Stimulated activated CD4-positive, alpha-beta T cell treated with anti-CD3 and anti-CD28 coated beads, Interleukin-4, amount 100 ng/mL, for 48 hours (primary cell): ENCODE data around the gene TMEM165.

ENCODE experiments used
- DNase-seq, 2 donors: peaks; one replicate each; pipeline ENCODE4 v3.0.0-alpha.2; 2020; ENCODE audit warnings: low read depth in 2 of 2

The TMEM165 gene

GRCh38 chr4:55406545-55406944 lies 10.8 kb downstream of the TMEM165 start:
- no peak for DNase-seq

- no peak for DNase-seq
Measured at GRCh38 chr4:55407119-55407518, 11.4 kb downstream of the TMEM165 start.

- no peak for DNase-seq
Measured at GRCh38 chr4:55407764-55408163, 12.0 kb downstream of the TMEM165 start.

- no peak for DNase-seq
Measured at GRCh38 chr4:55409468-55410171, 13.9 kb downstream of the TMEM165 start.

- DNase-seq = no peak
Measured at GRCh38 chr4:55410431-55410830, 14.7 kb downstream of the TMEM165 start.

GRCh38 chr4:55411621-55412020 lies 15.9 kb downstream of the TMEM165 start:
- DNase-seq = no peak

- DNase-seq = no peak
Measured at GRCh38 chr4:55416176-55416575, 20.4 kb downstream of the TMEM165 start.

- no peak for DNase-seq
Measured at GRCh38 chr4:55424791-55425190, 29.0 kb downstream of the TMEM165 start.

- DNase-seq = no peak
Measured at GRCh38 chr4:55431710-55432336, 36.1 kb downstream of the TMEM165 start.

GRCh38 chr4:55435141-55435841 lies 39.5 kb downstream of the TMEM165 start:
- DNase-seq = peak in 1 of 2 donors; percentile 12

GRCh38 chr4:55437356-55437796 lies 41.6 kb downstream of the TMEM165 start:
- no peak for DNase-seq

GRCh38 chr4:55437823-55438222 lies 42.1 kb downstream of the TMEM165 start:
- no peak for DNase-seq

GRCh38 chr4:55438314-55438713 lies 42.6 kb downstream of the TMEM165 start:
- DNase-seq = no peak

- no peak for DNase-seq
Measured at GRCh38 chr4:55439023-55439422, 43.3 kb downstream of the TMEM165 start.

- no peak for DNase-seq
Measured at GRCh38 chr4:55440786-55441185, 45.0 kb downstream of the TMEM165 start.

GRCh38 chr4:55442541-55442940 lies 46.8 kb downstream of the TMEM165 start:
- no peak for DNase-seq

- no peak for DNase-seq
Measured at GRCh38 chr4:55444827-55445226, 49.1 kb downstream of the TMEM165 start.

GRCh38 chr4:55445921-55446577 lies 50.3 kb downstream of the TMEM165 start:
- DNase-seq = no peak

- no peak for DNase-seq
Measured at GRCh38 chr4:55446578-55446922, 50.8 kb downstream of the TMEM165 start.

GRCh38 chr4:55447108-55447708 lies 51.5 kb downstream of the TMEM165 start:
- no peak for DNase-seq

GRCh38 chr4:55447831-55448230 lies 52.1 kb downstream of the TMEM165 start:
- no peak for DNase-seq

GRCh38 chr4:55450566-55450965 lies 54.8 kb downstream of the TMEM165 start:
- no peak for DNase-seq
